Kidney (tissue), 14 donors: ENCODE results near the gene NSMCE1. TPM values are rescaled to one million over a fixed set of nuclear protein-coding genes. Genes with fewer than 3 reads are reported as not detected.
A peak's percentile ranks its signal among the peaks of the same experiment; 100 is the strongest.

ENCODE experiments used
- DNase-seq, 5 donors: peaks; one replicate each; pipeline ENCODE4 v3.0.0-alpha.2; 2013 to 2020
- FAIRE-seq: peaks from 2 replicates; lab custom pipeline; 2012; peaks lifted over from hg19 to GRCh38; lab: Jason Lieb, UNC
- H3K27ac ChIP-seq, 2 donors: one replicate each; pipeline ENCODE4 v1.7.0; 2013; ENCODE audit warnings: low read depth in 2 of 2, low read length in 2 of 2, inconsistent platforms in 1 of 2
- H3K27me3 ChIP-seq: one replicate; pipeline ENCODE4 v1.7.1; 2013; ENCODE audit warnings: low read length, inconsistent platforms; ENCODE audit not compliant: control insufficient read depth, insufficient read depth
- H3K36me3 ChIP-seq, 3 donors: one replicate each; pipeline versions ENCODE4 v1.7.0 to v1.7.1; 2013; ENCODE audit warnings: low read length in 3 of 3, control low read depth in 1 of 3, inconsistent platforms in 1 of 3; ENCODE audit not compliant: insufficient read depth in 3 of 3, control insufficient read depth in 2 of 3
- H3K4me1 ChIP-seq, 3 donors: one replicate each; pipeline versions ENCODE4 v1.7.0 to v1.7.1; 2013; ENCODE audit warnings: low read length in 3 of 3, inconsistent platforms in 1 of 3, low read depth in 1 of 3; ENCODE audit not compliant: control insufficient read depth in 2 of 3, insufficient read depth in 2 of 3
- H3K4me3 ChIP-seq, 3 donors: one replicate each; pipeline versions ENCODE4 v1.7.0 to v1.8.1; 2013; ENCODE audit warnings: low read length in 3 of 3, control low read depth in 1 of 3, inconsistent platforms in 1 of 3
- H3K9ac ChIP-seq, 3 donors: one replicate each; pipeline versions ENCODE4 v1.7.0 to v1.7.1; 2013; ENCODE audit warnings: low read length in 3 of 3, control low read depth in 1 of 3, inconsistent platforms in 1 of 3
- H3K9me3 ChIP-seq, 3 donors: one replicate each; pipeline versions ENCODE4 v1.7.0 to v1.7.1; 2013; ENCODE audit warnings: low read length in 3 of 3, control low read depth in 1 of 3, inconsistent platforms in 1 of 3; ENCODE audit not compliant: control insufficient read depth in 2 of 3, insufficient read depth in 1 of 3
- CTCF ChIP-seq: IDR thresholded peaks from 3 replicates; pipeline ENCODE4 v1.5.1; 2012; ENCODE audit warnings: mild to moderate bottlenecking, moderate library complexity, borderline replicate concordance; ENCODE audit not compliant: insufficient read depth; ENCODE audit errors: extremely low read depth
- intact Hi-C: fragments of 100-400 bp; cut with DNase I; formaldehyde crosslinking; loops from one replicate; pipeline ENCODE4 v1.11.1; 2022
- polyA plus RNA-seq: library from polyadenylated mRNA; stranded (reverse); fragments of 350-450 nt; fragmentation: Illumina TruSeq; extraction: RNeasy Lipid Tissue Mini Kit (QIAGEN cat#74804); gene quantifications from one replicate; pipeline ENCODE4 v1.2.3, GENCODE V29; 2014; ENCODE audit warnings: low read depth, low replicate concordance; ENCODE audit not compliant: insufficient read depth
- total RNA-seq: library from RNA; stranded (reverse); fragmentation: NEBNext Ultra II Directional; extraction: Animal tissue kit (Norgen Biotek cat#: 25700); gene quantifications from one replicate; pipeline ENCODE4 v1.2.1, GENCODE V29; 2021
- donor health status: control.
- donor health status: control.
- donor health status: control.
- donor health status: control.
- donor health status: control.
- donor health status: DM: yes; HTN: yes; CAD: no.
- donor health status: Normal renal cell carcinoma (clear cell type).

The NSMCE1 gene
- total and polyA plus RNA-seq, 2 donors from 2014 or later: 72.1 to 145 TPM

DNA sequence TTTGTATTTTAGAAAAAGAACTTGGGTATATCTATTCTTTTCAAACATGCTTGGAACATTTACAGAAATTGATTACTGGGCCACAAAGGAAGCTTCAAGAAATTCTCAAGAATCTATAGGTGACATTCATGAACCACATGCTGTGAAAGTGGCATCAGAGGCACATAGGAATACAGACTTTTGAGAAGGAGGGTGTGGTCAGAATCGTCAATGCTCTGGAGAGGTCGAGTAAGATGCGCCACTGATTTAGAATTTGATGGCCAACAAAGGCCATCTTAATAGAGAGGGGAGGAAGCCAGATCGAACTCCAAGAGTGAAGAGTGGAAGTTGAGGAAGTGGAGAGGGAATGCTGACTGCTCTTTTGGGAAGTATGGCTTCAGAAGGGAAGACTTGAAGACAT, 3.5 kb upstream of the NSMCE1 start:
- TF ChIP-seq CTCF: no peak

GRCh38 chr16:27270349-27270748, 1.8 kb upstream of the NSMCE1 start:
- DNase-seq (no peak), FAIRE-seq (no peak)
- Histone ChIP-seq H3K4me3 (no peak overlapping the region), H3K27me3 (no peaks in the 10 kb centered on the region), H3K9ac (no peak overlapping the region), H3K36me3 (no peaks in the 10 kb centered on the region), H3K27ac (no peak overlapping the region), H3K9me3 (no peaks in the 10 kb centered on the region), H3K4me1 (peaks cover 0 to 5% (median 4%) of the 10 kb centered on the region in 3 donors)
- TF ChIP-seq CTCF: no peak
- intact Hi-C loops: no loop called here

More for the DNA sequence above, 3.5 kb upstream of the NSMCE1 start:
- H3K9ac ChIP-seq: no peak overlapping the region
- peaks cover 0 to 5% (median 4%) of the 10 kb centered on the region in 3 donors for H3K4me1 ChIP-seq
- no peaks in the 10 kb centered on the region for H3K27me3 ChIP-seq
- no peak overlapping the region for H3K4me3 ChIP-seq
- DNase-seq (no peak), FAIRE-seq (no peak)
- H3K27ac ChIP-seq: no peak overlapping the region
- H3K9me3 ChIP-seq: no peaks in the 10 kb centered on the region
- intact Hi-C loops: no loop called here
- H3K36me3 ChIP-seq: no peaks in the 10 kb centered on the region

- H3K36me3 ChIP-seq: no peaks in the 10 kb centered on the region
- H3K9me3 ChIP-seq: no peaks in the 10 kb centered on the region
- DNase-seq (no peak), FAIRE-seq (no peak)
- intact Hi-C loops: no loop called here
- H3K27ac ChIP-seq: no peak overlapping the region
- peak overlapping the region; percentile 86 to 98 (median 97) for H3K4me3 ChIP-seq
- H3K4me1 ChIP-seq: peaks cover 0 to 5% (median 4%) of the 10 kb centered on the region in 3 donors
- peak overlapping the region in 1 of 3 donors; percentile 98 for H3K9ac ChIP-seq
- H3K27me3 ChIP-seq: no peaks in the 10 kb centered on the region
- TF ChIP-seq CTCF: no peak
Measured at GRCh38 chr16:27269300-27270150, 953 bp upstream of the NSMCE1 start.
